Right kidney (tissue), 1 donor: ENCODE data around the gene DPP6.

ENCODE experiments used
- DNase-seq: peaks from one replicate; pipeline ENCODE4 v3.0.0-alpha.2; 2016

The DPP6 gene

GRCh38 chr7:154598864-154599263, 546.7 kb downstream of the DPP6 start:
- DNase-seq: no peak

GRCh38 chr7:154610903-154611302, 558.7 kb downstream of the DPP6 start:
- DNase-seq: no peak

GRCh38 chr7:154613811-154614210, 561.6 kb downstream of the DPP6 start:
- DNase-seq: no peak

- no peak for DNase-seq
These were observed 568.0 kb downstream of the DPP6 start for GRCh38 chr7:154620141-154620755.

DNA sequence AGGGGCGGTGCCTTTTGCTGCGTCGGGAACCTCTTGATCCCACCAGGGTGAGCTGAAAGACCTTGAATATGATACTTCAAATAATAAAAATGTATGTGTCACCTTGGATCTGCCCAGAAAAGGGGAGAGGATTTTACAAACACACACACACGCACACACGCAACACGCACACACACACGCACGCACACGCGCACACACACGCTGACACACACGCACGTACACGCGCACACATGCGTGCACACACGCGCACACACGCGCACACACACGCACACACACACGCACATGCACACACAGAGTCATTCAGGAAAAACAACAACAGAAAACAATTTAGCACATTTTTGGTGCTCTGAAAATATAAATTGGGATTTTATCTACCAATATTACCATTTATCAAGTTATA, 571.2 kb downstream of the DPP6 start:
- DNase-seq: no peak

DNA sequence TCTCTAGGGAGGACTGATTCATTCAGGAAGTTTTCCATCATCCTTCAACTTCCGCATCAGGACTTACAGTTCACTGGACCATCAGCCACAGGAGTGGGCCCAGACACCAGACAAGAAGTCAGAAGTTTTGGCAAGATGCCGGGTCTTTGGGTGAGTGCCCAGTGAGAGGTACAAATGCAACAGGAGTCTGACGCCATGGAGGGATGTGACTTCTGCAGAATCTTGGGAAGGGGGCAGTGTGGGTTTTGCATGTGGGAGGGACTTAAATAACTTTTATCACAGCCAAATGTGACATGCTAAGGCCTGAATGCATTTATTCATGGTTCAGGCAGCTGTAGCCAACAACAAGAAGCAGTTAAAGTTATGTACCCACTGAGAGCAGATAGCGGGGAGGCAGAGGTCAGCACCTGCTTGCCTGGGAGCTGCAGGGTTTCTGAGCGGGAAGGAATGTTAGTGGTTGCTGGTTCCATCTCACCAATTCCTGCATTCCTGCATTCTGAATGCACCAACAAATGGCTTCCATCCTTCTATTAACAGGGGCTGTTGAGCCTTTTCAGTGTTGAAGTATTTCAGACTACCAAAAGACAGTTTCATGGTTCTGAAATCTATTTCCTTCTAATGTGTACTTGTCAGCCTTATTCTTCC, 575.6 kb downstream of the DPP6 start:
- DNase-seq: no peak

DNA sequence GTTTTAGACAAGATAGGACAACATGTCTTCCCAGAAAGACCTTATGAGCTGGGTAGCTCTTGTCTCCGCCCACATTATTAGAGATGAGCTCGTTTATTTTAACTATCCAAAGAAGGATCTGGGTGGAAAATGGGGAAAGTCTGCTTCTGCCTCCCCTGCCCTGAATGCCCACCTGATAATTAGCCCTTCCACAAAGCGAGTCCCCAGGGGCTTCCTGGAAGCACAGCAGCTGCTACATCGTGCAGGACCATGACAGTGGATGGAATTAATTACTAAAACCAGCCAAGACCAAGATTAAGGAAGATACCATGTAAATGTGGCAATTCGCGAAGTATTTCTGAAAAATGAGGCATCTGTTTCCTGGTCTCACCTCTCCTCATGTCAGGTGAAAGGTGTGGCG, 576.4 kb downstream of the DPP6 start:
- no peak for DNase-seq

- DNase-seq: no peak
These were observed 579.0 kb downstream of the DPP6 start for GRCh38 chr7:154631162-154631561.

DNA sequence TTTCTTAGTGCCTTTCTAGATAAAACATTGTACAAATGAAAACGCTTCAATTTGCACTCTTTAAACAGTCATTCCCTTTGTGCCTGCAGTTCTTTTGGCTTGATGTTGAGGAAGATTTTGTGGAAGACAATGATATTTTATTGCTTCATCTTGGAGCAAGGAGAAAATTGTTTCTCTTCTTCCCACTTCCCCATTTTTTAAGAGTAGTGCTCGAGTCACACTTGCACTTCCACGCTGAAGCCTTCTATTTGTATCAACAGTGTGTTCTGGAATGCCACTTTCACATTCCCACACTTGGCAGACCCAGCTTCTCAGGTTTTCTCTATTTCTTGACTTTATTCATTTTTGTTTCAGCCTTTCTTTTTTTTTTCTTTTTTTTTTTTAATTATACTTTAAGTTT, 581.4 kb downstream of the DPP6 start:
- DNase-seq: no peak

- DNase-seq: no peak
These were observed 586.1 kb downstream of the DPP6 start for GRCh38 chr7:154638286-154638685.

- DNase-seq: no peak
These were observed 588.2 kb downstream of the DPP6 start for GRCh38 chr7:154640266-154640865.

GRCh38 chr7:154640917-154641316, 588.7 kb downstream of the DPP6 start:
- no peak for DNase-seq

DNA sequence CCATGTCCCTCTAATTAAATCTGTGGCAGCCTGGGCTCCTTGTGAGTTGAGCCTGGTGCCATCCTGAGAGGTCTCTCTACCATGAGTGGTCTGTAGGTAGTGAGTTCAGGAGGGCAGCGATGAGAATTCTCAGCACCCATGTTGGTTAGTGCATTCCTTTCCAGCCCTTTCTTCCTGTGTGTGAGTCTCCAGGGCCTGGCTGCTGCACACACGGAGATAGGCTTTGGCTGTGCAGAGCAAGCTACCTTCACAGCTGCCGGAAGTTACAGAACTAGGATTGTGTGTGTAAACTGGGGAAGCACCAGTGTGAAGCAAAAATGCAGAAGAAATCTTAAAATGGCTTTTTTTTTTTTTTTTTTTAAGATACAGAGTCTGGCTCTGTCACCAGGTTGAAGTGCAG, 592.2 kb downstream of the DPP6 start:
- DNase-seq: no peak

- no peak for DNase-seq
These were observed 594.2 kb downstream of the DPP6 start for GRCh38 chr7:154646126-154647013.

GRCh38 chr7:154647625-154648024, 595.4 kb downstream of the DPP6 start:
- no peak for DNase-seq

GRCh38 chr7:154649015-154649414, 596.8 kb downstream of the DPP6 start:
- DNase-seq: no peak

DNA sequence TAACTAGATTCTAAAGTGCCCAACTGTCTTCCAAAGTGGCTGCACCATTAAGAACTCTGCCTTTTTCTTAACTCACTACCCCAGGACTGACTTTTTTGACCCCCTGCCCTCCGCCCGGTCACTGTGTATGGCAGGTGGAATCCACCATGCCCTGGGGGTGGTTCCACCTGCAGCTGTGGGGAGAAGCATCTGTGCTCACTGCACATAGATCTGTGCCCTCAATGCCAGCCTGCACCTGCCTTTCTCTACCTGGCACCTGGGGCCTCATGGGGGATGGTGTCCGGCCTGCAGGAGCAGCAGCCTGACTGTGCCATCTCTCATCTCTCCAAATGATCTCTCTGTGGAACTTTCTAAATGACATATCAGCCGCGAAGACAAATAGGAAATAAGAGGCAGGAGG, 597.2 kb downstream of the DPP6 start:
- DNase-seq: no peak

- DNase-seq: no peak
These were observed 598.1 kb downstream of the DPP6 start for GRCh38 chr7:154650275-154650674.

- DNase-seq: no peak
These were observed 599.3 kb downstream of the DPP6 start for GRCh38 chr7:154651501-154651900.

DNA sequence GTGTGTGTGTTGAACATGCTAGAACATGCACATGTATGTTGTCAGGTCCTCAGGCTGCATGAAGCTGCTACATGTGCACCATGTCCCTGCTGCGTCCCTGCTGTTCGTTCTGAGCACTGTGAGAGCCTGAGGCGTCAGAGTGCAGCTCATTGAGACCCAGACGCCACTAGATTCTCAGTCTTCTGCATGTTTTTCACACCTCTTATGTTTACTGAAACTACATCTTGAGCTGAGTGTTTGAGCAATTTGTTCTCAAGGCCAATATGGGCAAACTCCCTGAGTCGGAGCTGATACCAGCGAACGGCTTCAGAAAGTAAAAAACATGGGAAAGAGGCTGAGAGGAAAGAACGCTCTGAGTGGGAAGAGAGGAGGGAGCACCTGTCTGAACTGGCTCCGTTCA, 600.4 kb downstream of the DPP6 start:
- no peak for DNase-seq

GRCh38 chr7:154653281-154653680, 601.1 kb downstream of the DPP6 start:
- DNase-seq: no peak

DNA sequence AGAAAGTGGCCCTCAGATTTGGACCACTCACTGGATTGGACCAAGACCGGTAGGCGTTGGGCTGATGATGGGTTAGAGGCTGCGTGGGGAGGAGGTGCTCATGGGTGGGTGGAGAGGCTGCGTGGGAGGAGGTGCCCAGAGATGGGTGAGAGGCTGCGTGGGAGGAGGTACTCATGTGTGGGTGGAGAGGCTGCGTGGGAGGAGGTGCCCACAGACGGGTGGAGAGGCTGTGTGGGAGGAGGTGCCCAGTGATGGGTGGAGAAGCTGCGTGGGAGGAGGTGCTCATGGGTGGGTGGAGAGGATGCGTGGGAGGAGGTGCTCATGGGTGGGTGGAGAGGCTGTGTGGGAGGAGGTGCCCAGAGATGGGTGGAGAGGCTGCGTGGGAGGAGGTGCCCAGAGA, 604.4 kb downstream of the DPP6 start:
- DNase-seq: no peak

GRCh38 chr7:154666768-154667167, 614.6 kb downstream of the DPP6 start:
- no peak for DNase-seq
